GM12878 (cell line): ENCODE data around the gene STAB2. TPM values are rescaled to one million over a fixed set of nuclear protein-coding genes. Genes with fewer than 3 reads are reported as not detected.

Source experiments
- ATAC-seq: fragments of 200-7000 bp; cut with Tn5 transposase; 3 replicates; pipeline ENCODE4 v1.9.1; 2020; ENCODE audit warnings: mild to moderate bottlenecking, moderate library complexity
- BruUV-seq: library from RNA; stranded (reverse); fragments of 400-500 nt; replicated peaks from 2 replicates; lab custom pipeline; 2021; lab: Mats Ljungman, UMichigan
- CTCF ChIA-PET: fragments of 300-600 bp; sonication (Branson Sonifier 250); formaldehyde crosslinking; extraction: SDS; loops from one replicate; lab custom pipeline; 2021; ENCODE audit warnings: inconsistent platforms; lab: Yijun Ruan, JAX
- POLR2A ChIA-PET: fragments of 350-600 bp; formaldehyde crosslinking; extraction: SDS; loops from one replicate; lab custom pipeline; 2021; ENCODE audit warnings: inconsistent platforms; lab: Charles Lee
- RAD21 ChIA-PET: fragments of 300-600 bp; sonication (Branson Sonifier 250); formaldehyde crosslinking; loops from one replicate; lab custom pipeline; 2023; ENCODE audit warnings: antibody characterized with exemption; ENCODE audit not compliant: unreplicated experiment; lab: Charles Lee
- SMC1A ChIA-PET: fragments of 300-600 bp; sonication (Branson Sonifier 250); formaldehyde crosslinking; loops from one replicate; lab custom pipeline; 2023; ENCODE audit not compliant: unreplicated experiment, uncharacterized antibody; lab: Charles Lee
- DNase-seq: peaks from one replicate; pipeline ENCODE4 v3.0.0-alpha.2; 2011; ENCODE audit warnings: low read depth, low spot score
- FAIRE-seq: peaks from 3 replicates; lab custom pipeline; 2011; peaks lifted over from hg19 to GRCh38; lab: Jason Lieb, UNC
- H2AFZ ChIP-seq: 2 replicates; pipeline ENCODE4 v1.6.0; 2011; ENCODE audit warnings: low read depth, low read length, control low read depth; ENCODE audit not compliant: control insufficient read depth
- H3K27ac ChIP-seq: 2 replicates; pipeline ENCODE4 v1.5.1; 2011; ENCODE audit warnings: control low read depth; ENCODE audit not compliant: control insufficient read depth, insufficient read depth
- H3K27me3 ChIP-seq, 2 experiments: replicated peaks in 1 of 2; 2 replicates each; pipeline versions ENCODE4 v1.6.0 to v1.6.1; 2011; ENCODE audit warnings: low read length in 1 of 2; ENCODE audit not compliant: control insufficient read depth in 2 of 2, insufficient read depth in 2 of 2
- H3K36me3 ChIP-seq, 2 experiments: 2 replicates each; pipeline ENCODE4 v1.5.1; 2011; ENCODE audit warnings: low read length in 1 of 2; ENCODE audit not compliant: control insufficient read depth in 2 of 2, insufficient read depth in 2 of 2
- H3K4me1 ChIP-seq: 2 replicates; pipeline ENCODE4 v1.6.1; 2011; ENCODE audit warnings: mild to moderate bottlenecking, low read length, moderate library complexity, mixed read lengths; ENCODE audit not compliant: control insufficient read depth, insufficient read depth
- H3K4me2 ChIP-seq: 2 replicates; pipeline ENCODE4 v1.6.0; 2011; ENCODE audit warnings: control low read depth; ENCODE audit not compliant: control insufficient read depth, insufficient read depth
- H3K4me3 ChIP-seq: fragments of 200-600 bp; sonication (generic); 2 replicates; pipeline ENCODE4 v1.5.1; 2016
- H3K79me2 ChIP-seq: 2 replicates; pipeline ENCODE4 v1.6.0; 2011; ENCODE audit warnings: low read length; ENCODE audit not compliant: control insufficient read depth, insufficient read depth
- H3K9ac ChIP-seq: 2 replicates; pipeline ENCODE4 v1.8.0; 2011; ENCODE audit warnings: low read length, control low read depth, mixed read lengths; ENCODE audit not compliant: control insufficient read depth, insufficient read depth
- H3K9me3 ChIP-seq: replicated peaks from 3 replicates; pipeline ENCODE4 v1.5.1; 2011; ENCODE audit warnings: mild to moderate bottlenecking, low read length; ENCODE audit not compliant: control insufficient read depth, insufficient read depth
- H4K20me1 ChIP-seq: 2 replicates; pipeline ENCODE4 v1.6.0; 2011; ENCODE audit not compliant: control insufficient read depth, insufficient read depth
- E2F4 ChIP-seq: IDR thresholded peaks from 2 replicates; pipeline ENCODE4 v1.6.1; 2012; ENCODE audit warnings: low read depth, low read length, improper control_type of control experiment
- E2F8 ChIP-seq: fragments of 450-650 bp; IDR thresholded peaks from 2 replicates; pipeline ENCODE4 v1.6.1; 2018; ENCODE audit warnings: mild to moderate bottlenecking, low read depth, moderate library complexity; ENCODE audit not compliant: partially characterized antibody
- E4F1 ChIP-seq: fragments of 450-650 bp; IDR thresholded peaks from 2 replicates; pipeline ENCODE4 v1.6.1; 2018; ENCODE audit warnings: borderline replicate concordance, mild to moderate bottlenecking; ENCODE audit not compliant: partially characterized antibody
- JUNB ChIP-seq: IDR thresholded peaks from 2 replicates; pipeline ENCODE4 v1.6.1; 2016; ENCODE audit warnings: antibody characterized with exemption, mild to moderate bottlenecking
- MYB ChIP-seq: fragments of 150-350 bp; IDR thresholded peaks from 2 replicates; pipeline ENCODE4 v1.6.1; 2014; ENCODE audit warnings: mild to moderate bottlenecking, low read depth, low read length, borderline replicate concordance
- NKRF ChIP-seq: fragments of 450-650 bp; conservative IDR thresholded peaks from 2 replicates; pipeline ENCODE4 v1.6.1; 2017; ENCODE audit warnings: mild to moderate bottlenecking, moderate library complexity
- RB1 ChIP-seq: fragments of 450-650 bp; formaldehyde crosslinking; IDR thresholded peaks from 2 replicates; pipeline ENCODE4 v1.6.1; 2017; ENCODE audit warnings: mild to moderate bottlenecking, borderline replicate concordance
- RBBP5 ChIP-seq: fragments of 200-600 bp; sonication (generic); conservative IDR thresholded peaks from 2 replicates; pipeline ENCODE4 v1.6.1; 2016
- WRNIP1 ChIP-seq: IDR thresholded peaks from 2 replicates; pipeline ENCODE4 v1.6.1; 2011; ENCODE audit warnings: low read depth, low read length, improper control_type of control experiment, borderline replicate concordance
- YBX1 ChIP-seq: fragments of 450-650 bp; IDR thresholded peaks from 2 replicates; pipeline ENCODE4 v1.6.1; 2016; ENCODE audit warnings: antibody characterized with exemption
- ZNF207 ChIP-seq: fragments of 450-650 bp; IDR thresholded peaks from 2 replicates; pipeline ENCODE4 v1.6.1; 2014; ENCODE audit warnings: antibody characterized with exemption, mild to moderate bottlenecking, borderline replicate concordance
- ZNF687 ChIP-seq: fragments of 450-650 bp; IDR thresholded peaks from 2 replicates; pipeline ENCODE4 v1.6.1; 2017; ENCODE audit warnings: mild to moderate bottlenecking, moderate library complexity
- WGBS: methylation state at CpG from one replicate; pipeline ENCODE4 v1.1.6; 2016; ENCODE audit warnings: low lambda C conversion rate; ENCODE audit not compliant: insufficient replicate concordance, insufficient coverage; ENCODE audit errors: missing lambda C conversion rate; 5-methylcytosine and 5-hydroxymethylcytosine counted together
- in situ Hi-C: fragments of 300-500 bp; cut with MboI; formaldehyde crosslinking; loops from 9 replicates; pipeline ENCODE4 v1.14.3; 2018; ENCODE audit warnings: mixed read lengths
- intact Hi-C: fragments of 100-400 bp; cut with micrococcal nuclease; formaldehyde crosslinking; loops from one replicate; pipeline ENCODE4 v1.14.2; 2022; ENCODE audit not compliant: unreplicated experiment
- polyA plus RNA-seq, 11 experiments: library from polyadenylated mRNA; depleted of rRNA in 4 of 11; unstranded in 6 of 11; stranded (reverse) in 5 of 11; fragments of >200 nt; fragmentation: Nextera tagmentation in 4 of 11; fragmentation: Illumina TruSeq in 1 of 11; extraction: Ambion mirVana in 4 of 11; extraction: Trizol in 1 of 11; gene quantifications; 1 replicate in 1 of 11; 2 replicates in 10 of 11; pipeline versions ENCODE4 v1.2.1 to v1.2.3, GENCODE V29; 2011 to 2016; ENCODE audit warnings: inconsistent platforms in 2 of 11, missing spikeins in 2 of 11, low read depth in 1 of 11
- total RNA-seq, 4 experiments: library from RNA; depleted of rRNA in 3 of 4; stranded (reverse); fragments of >200 nt in 3 of 4; fragmentation: Illumina TruSeq in 1 of 4; extraction: Trizol in 1 of 4; gene quantifications; 2 replicates each; pipeline versions ENCODE4 v1.2.1 to v1.2.3, GENCODE V29; 2013 to 2021

STAB2 gene
- total and polyA plus RNA-seq, 10 of the 15 experiments (the other 5 are each of a cell fraction or from before 2014, with no cell fraction given), result 0.37 TPM; not detected in 9

GRCh38 chr12:103812789-103813188 is 225.7 kb downstream of the STAB2 start:
- H3K4me3 ChIP-seq, result no peak overlapping the region
- H2AFZ ChIP-seq, result no peak overlapping the region
- H3K79me2 ChIP-seq, result no peaks in the 10 kb centered on the region
- no peak overlapping the region for H3K4me2 ChIP-seq
- ATAC-seq (no peak), FAIRE-seq (no peak), DNase-seq (no peak)
- in situ Hi-C loops, result no loop called here
- ChIA-PET CTCF (no interaction called here), RAD21 (no interaction called here), POLR2A (no interaction called here), SMC1A (interaction anchor here (1.0 to 1.4 kb wide), 2 partner anchors 29 to 48 kb away, joined by 3 to 4 read pairs; partner anchors contain the start of gene NT5DC3)
- H3K36me3 ChIP-seq, result peaks cover 0 to 3% of the 10 kb centered on the region in 2 experiments; a peak in 2 of 4 replicates
- 100% methylated on average over 1 of the region's 1 CpG for WGBS
- no TSS peak for BruUV-seq
- no peak overlapping the region for H3K27ac ChIP-seq
- no peaks in the 10 kb centered on the region for H3K4me1 ChIP-seq
- no peaks in the 10 kb centered on the region for H3K27me3 ChIP-seq
- no peaks in the 10 kb centered on the region for H4K20me1 ChIP-seq
- intact Hi-C loops, result no loop called here
- H3K9ac ChIP-seq, result no peak overlapping the region
- H3K9me3 ChIP-seq, result no peaks in the 10 kb centered on the region
- TF ChIP-seq E2F4 (no peak), JUNB (no peak), RBBP5 (no peak), ZNF207 (no peak), YBX1 (no peak), E2F8 (no peak), WRNIP1 (no peak), E4F1 (no peak), ZNF687 (no peak), NKRF (no peak), RB1 (no peak), MYB (no peak)
